PFSK-1 (cell line): ENCODE measurements around the gene ASS1.

Source experiments
- FOXP2 ChIP-seq: optimal IDR thresholded peaks from 2 replicates; pipeline ENCODE3; 2011; ENCODE audit warnings: borderline replicate concordance, control low read depth, inconsistent platforms; ENCODE audit not compliant: insufficient read depth; ENCODE audit errors: extremely low read length, extremely low read depth
- POLR2AphosphoS5 ChIP-seq: IDR thresholded peaks from 2 replicates; pipeline ENCODE4 v1.6.1; 2012; ENCODE audit warnings: low read depth, mild to moderate bottlenecking, control low read depth, low read length, moderate library complexity
- SIN3A ChIP-seq: IDR thresholded peaks from 2 replicates; pipeline ENCODE4 v1.6.1; 2012; ENCODE audit warnings: mild to moderate bottlenecking, low read length, moderate library complexity, borderline replicate concordance; ENCODE audit not compliant: insufficient read depth
- TAF1 ChIP-seq: IDR thresholded peaks from 2 replicates; pipeline ENCODE4 v1.6.1; 2012; ENCODE audit warnings: low read length, control low read depth, borderline replicate concordance; ENCODE audit not compliant: insufficient read depth
- TF ChIP-seq, protein P1 (sequence below), 2 experiments: IDR thresholded peaks; 2 replicates each; pipeline versions ENCODE4 v1.6.1 to v1.8.0; 2011 to 2012; ENCODE audit warnings: low read depth in 2 of 2, low read length in 2 of 2, control low read depth in 1 of 2, inconsistent platforms in 1 of 2, mild to moderate bottlenecking in 1 of 2, moderate library complexity in 1 of 2; ENCODE audit not compliant: insufficient read depth in 1 of 2

Gene ASS1

GRCh38 chr9:130399768-130400167, 45.0 kb upstream of the ASS1 start:
- TF ChIP-seq FOXP2 (no peak), POLR2AphosphoS5 (no peak), SIN3A (no peak), TAF1 (no peak)
- TF ChIP-seq, protein P1, sequence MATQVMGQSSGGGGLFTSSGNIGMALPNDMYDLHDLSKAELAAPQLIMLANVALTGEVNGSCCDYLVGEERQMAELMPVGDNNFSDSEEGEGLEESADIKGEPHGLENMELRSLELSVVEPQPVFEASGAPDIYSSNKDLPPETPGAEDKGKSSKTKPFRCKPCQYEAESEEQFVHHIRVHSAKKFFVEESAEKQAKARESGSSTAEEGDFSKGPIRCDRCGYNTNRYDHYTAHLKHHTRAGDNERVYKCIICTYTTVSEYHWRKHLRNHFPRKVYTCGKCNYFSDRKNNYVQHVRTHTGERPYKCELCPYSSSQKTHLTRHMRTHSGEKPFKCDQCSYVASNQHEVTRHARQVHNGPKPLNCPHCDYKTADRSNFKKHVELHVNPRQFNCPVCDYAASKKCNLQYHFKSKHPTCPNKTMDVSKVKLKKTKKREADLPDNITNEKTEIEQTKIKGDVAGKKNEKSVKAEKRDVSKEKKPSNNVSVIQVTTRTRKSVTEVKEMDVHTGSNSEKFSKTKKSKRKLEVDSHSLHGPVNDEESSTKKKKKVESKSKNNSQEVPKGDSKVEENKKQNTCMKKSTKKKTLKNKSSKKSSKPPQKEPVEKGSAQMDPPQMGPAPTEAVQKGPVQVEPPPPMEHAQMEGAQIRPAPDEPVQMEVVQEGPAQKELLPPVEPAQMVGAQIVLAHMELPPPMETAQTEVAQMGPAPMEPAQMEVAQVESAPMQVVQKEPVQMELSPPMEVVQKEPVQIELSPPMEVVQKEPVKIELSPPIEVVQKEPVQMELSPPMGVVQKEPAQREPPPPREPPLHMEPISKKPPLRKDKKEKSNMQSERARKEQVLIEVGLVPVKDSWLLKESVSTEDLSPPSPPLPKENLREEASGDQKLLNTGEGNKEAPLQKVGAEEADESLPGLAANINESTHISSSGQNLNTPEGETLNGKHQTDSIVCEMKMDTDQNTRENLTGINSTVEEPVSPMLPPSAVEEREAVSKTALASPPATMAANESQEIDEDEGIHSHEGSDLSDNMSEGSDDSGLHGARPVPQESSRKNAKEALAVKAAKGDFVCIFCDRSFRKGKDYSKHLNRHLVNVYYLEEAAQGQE (IDR thresholded peaks at IDR 0.05; ENCODE audit: insufficient read depth in 1 of 2, low read depth in 2 of 2, low read length in 2 of 2) = no peak

GRCh38 chr9:130400870-130401269, 43.9 kb upstream of the ASS1 start:
- TF ChIP-seq, protein P1 (IDR thresholded peaks at IDR 0.05; ENCODE audit: insufficient read depth in 1 of 2, low read depth in 2 of 2, low read length in 2 of 2) = no peak
- no peak for TF ChIP-seq TAF1

DNA sequence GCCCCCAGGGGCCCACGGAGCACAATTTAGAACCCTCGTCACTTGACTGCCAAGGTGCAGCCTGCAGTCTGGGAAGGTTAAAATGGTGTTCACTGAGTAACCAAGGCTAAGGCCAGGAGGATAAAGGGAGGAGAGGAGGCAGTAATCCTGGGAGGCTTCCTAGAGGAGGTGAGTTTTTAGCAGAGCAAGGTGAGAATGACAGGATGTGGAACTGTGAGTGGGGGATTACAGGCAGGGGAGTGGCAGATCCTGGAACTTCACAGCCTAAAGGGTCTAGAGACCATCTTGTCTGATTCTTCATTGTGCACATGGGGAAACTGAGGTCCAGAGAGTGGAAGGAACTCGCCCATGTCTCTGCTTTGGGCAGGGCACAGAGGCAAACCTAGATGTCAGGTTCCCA, 42.5 kb upstream of the ASS1 start:
- TF ChIP-seq TAF1 (no peak), POLR2AphosphoS5 (no peak), FOXP2 (no peak), SIN3A (no peak)
- TF ChIP-seq, protein P1 (IDR thresholded peaks at IDR 0.05; ENCODE audit: insufficient read depth in 1 of 2, low read depth in 2 of 2, low read length in 2 of 2) = no peak

- TF ChIP-seq, protein P1 (IDR thresholded peaks at IDR 0.05; ENCODE audit: insufficient read depth in 1 of 2, low read depth in 2 of 2, low read length in 2 of 2) = no peak
- TF ChIP-seq TAF1 (no peak), POLR2AphosphoS5 (no peak), SIN3A (no peak), FOXP2 (no peak)
Observed at GRCh38 chr9:130402645-130403440, 41.9 kb upstream of the ASS1 start.
